Ectodermal cell (in vitro differentiated cells): ENCODE data around the gene AKR1B1.

ENCODE experiments used
- H3K27ac ChIP-seq: 2 replicates; pipeline ENCODE4 v1.7.0; 2013; ENCODE audit warnings: mild to moderate bottlenecking, low read depth, low read length; ENCODE audit not compliant: insufficient read depth, poor library complexity, severe bottlenecking
- H3K27me3 ChIP-seq: 2 replicates; pipeline ENCODE4 v1.7.0; 2013; ENCODE audit warnings: mild to moderate bottlenecking, low read length; ENCODE audit not compliant: insufficient read depth, control insufficient read depth, poor library complexity, severe bottlenecking
- H3K36me3 ChIP-seq: one replicate; pipeline ENCODE4 v1.7.0; 2013; ENCODE audit warnings: low read length; ENCODE audit not compliant: control insufficient read depth, insufficient read depth
- H3K4me1 ChIP-seq: one replicate; pipeline ENCODE4 v1.7.0; 2013; ENCODE audit warnings: low read length; ENCODE audit not compliant: control insufficient read depth, insufficient read depth
- H3K4me3 ChIP-seq: 2 replicates; pipeline ENCODE4 v1.7.0; 2013; ENCODE audit warnings: low read depth, low read length, control low read depth; ENCODE audit not compliant: insufficient read depth
- H3K9me3 ChIP-seq: 2 replicates; pipeline ENCODE4 v1.7.0; 2013; ENCODE audit warnings: mild to moderate bottlenecking, low read length, moderate library complexity; ENCODE audit not compliant: control insufficient read depth
- WGBS, 2 experiments: methylation state at CpG; one replicate each; pipeline ENCODE4 v1.1.7; 2013; ENCODE audit warnings: missing lambda C conversion rate in 2 of 2; 5-methylcytosine and 5-hydroxymethylcytosine counted together

Gene AKR1B1

DNA sequence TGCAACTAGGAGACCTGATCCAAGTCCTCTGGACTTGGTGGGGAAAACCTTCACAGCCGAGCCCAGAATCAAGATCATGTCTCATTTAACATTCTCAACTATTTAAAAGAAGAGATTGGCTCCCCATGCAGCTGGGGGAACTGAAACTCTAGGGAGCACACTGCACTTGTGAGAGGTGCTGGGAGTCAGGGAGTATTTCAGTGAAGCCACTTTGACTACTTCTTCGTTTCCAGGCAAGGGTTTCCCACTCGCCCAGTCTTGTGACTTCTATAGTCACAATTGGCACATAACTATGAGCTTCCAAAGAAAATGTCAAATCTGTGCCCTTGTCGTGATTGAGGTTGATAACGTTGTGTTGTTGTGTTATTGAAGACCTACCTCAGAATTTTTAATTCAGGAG, 62.9 kb downstream of the AKR1B1 start:
- H3K27me3 ChIP-seq, result no peaks in the 10 kb centered on the region
- 90 to 94% methylated on average over 5 of the region's 5 CpGs for WGBS, 2 experiments
- no peaks in the 10 kb centered on the region for H3K36me3 ChIP-seq
- no peak overlapping the region for H3K4me3 ChIP-seq
- no peaks in the 10 kb centered on the region for H3K9me3 ChIP-seq
- H3K27ac ChIP-seq, result no peak overlapping the region
- H3K4me1 ChIP-seq, result no peaks in the 10 kb centered on the region

DNA sequence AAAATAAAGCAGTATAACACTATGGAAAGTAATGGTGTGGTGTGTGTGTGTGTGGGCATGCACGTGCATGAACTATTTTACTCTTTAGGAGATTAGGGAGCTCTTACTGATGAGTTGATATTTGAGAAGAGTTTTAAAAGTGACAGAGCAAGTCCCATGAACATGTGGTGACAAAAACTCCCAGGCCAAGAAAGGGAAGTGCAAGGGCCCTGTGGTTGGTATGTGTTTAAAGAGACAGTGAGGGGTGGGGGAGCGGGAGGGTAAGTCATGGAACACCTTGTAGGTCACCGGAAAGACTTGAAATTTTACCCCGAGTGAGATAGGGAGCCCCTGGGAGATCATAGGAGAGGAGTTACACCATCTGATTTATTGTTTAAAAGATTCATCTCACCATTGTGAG, 63.3 kb downstream of the AKR1B1 start:
- Histone ChIP-seq H3K36me3 (no peaks in the 10 kb centered on the region), H3K4me3 (no peak overlapping the region), H3K4me1 (no peaks in the 10 kb centered on the region), H3K27ac (no peak overlapping the region), H3K9me3 (no peaks in the 10 kb centered on the region), H3K27me3 (no peaks in the 10 kb centered on the region)
- WGBS, 2 experiments, result 93 to 94% methylated on average over 4 of the region's 4 CpGs

DNA sequence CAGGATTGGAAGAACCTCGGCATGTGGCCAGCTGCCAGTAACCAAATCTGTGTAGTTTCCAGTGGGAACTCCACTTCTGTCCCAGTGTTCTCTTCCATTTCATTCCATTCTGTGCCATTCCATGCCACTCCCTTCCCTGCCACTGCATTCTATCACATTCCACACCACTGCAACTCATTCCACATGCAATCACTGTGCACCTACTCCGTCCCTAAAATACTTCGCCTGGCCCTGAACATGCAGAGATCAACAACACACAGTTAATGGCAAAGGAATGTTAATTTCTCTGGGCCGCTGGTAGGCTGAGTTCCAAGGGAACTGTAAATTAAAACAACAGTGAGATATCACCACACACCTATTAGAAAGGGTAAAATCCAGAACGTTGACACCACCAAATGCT, 64.8 kb downstream of the AKR1B1 start:
- H3K4me3 ChIP-seq, result no peak overlapping the region
- no peak overlapping the region for H3K27ac ChIP-seq
- H3K36me3 ChIP-seq, result no peaks in the 10 kb centered on the region
- H3K9me3 ChIP-seq, result no peaks in the 10 kb centered on the region
- H3K27me3 ChIP-seq, result no peaks in the 10 kb centered on the region
- 88 to 89% methylated on average over 5 of the region's 5 CpGs for WGBS, 2 experiments
- no peaks in the 10 kb centered on the region for H3K4me1 ChIP-seq
